H7 (cell line): ENCODE data around the gene SRSF7. TPM values are rescaled to one million over a fixed set of nuclear protein-coding genes. Genes with fewer than 3 reads are reported as not detected.
"Not testable (repeated sequence)": the region's sequence is repeated elsewhere in the genome, so short reads cannot be mapped to it uniquely, and the experiment has no call there.

Experiments
- DNase-seq: peaks from one replicate; pipeline ENCODE4 v3.0.0; 2012
- H3K27me3 ChIP-seq: 2 replicates; pipeline ENCODE4 v1.6.0; 2011; ENCODE audit warnings: mild to moderate bottlenecking, low read length; ENCODE audit not compliant: control insufficient read depth, insufficient read depth
- H3K36me3 ChIP-seq: replicated peaks from 2 replicates; pipeline ENCODE4 v1.5.1; 2011; ENCODE audit warnings: low read length; ENCODE audit not compliant: control insufficient read depth, insufficient read depth
- H3K4me3 ChIP-seq: 2 replicates; pipeline ENCODE4 v1.5.1; 2011; ENCODE audit warnings: low read depth, mild to moderate bottlenecking, control low read depth, low read length, moderate library complexity; ENCODE audit not compliant: insufficient read depth
- total RNA-seq: library from RNA; depleted of rRNA; stranded (reverse); fragments of >200 nt; shearing (Covaris generic); gene quantifications from 2 replicates; pipeline ENCODE4 v1.2.3, GENCODE V29; 2014

Gene SRSF7
- total RNA-seq, 1 experiment from 2014 or later = 206 TPM

GRCh38 chr2:38731684-38732221, 19.4 kb downstream of the SRSF7 start:
- Histone ChIP-seq H3K27me3 (no peaks in the 10 kb centered on the region), H3K4me3 (no peak overlapping the region), H3K36me3 (peaks cover 2% of the 10 kb centered on the region; the same call in 1 of the 2 replicates)
- no peak for DNase-seq

- no peak for DNase-seq
- no peaks in the 10 kb centered on the region for H3K27me3 ChIP-seq
- H3K36me3 ChIP-seq = peaks cover 2% of the 10 kb centered on the region; the same call in 1 of the 2 replicates
- no peak overlapping the region for H3K4me3 ChIP-seq
Observed at GRCh38 chr2:38731090-38731489, 20.1 kb downstream of the SRSF7 start.

GRCh38 chr2:38728694-38729093, 22.5 kb downstream of the SRSF7 start:
- peaks cover 2% of the 10 kb centered on the region; the same call in 1 of the 2 replicates for H3K36me3 ChIP-seq

GRCh38 chr2:38727661-38728060, 23.5 kb downstream of the SRSF7 start:
- no peak for DNase-seq
- H3K27me3 ChIP-seq = no peaks in the 10 kb centered on the region
- peaks cover 2% of the 10 kb centered on the region; the same call in 1 of the 2 replicates for H3K36me3 ChIP-seq
- H3K4me3 ChIP-seq = no peak overlapping the region

More at GRCh38 chr2:38728694-38729093, 22.5 kb downstream of the SRSF7 start:
- no peak overlapping the region for H3K4me3 ChIP-seq
- no peak for DNase-seq
- H3K27me3 ChIP-seq = no peaks in the 10 kb centered on the region

GRCh38 chr2:38723173-38723572, 28.0 kb downstream of the SRSF7 start:
- no peak for DNase-seq
- Histone ChIP-seq H3K4me3 (no peak overlapping the region), H3K36me3 (no peaks in the 10 kb centered on the region), H3K27me3 (no peaks in the 10 kb centered on the region)

- DNase-seq = no peak
- H3K36me3 ChIP-seq = no peaks in the 10 kb centered on the region
- no peaks in the 10 kb centered on the region for H3K27me3 ChIP-seq
- no peak overlapping the region for H3K4me3 ChIP-seq
Observed at GRCh38 chr2:38722271-38723061, 28.7 kb downstream of the SRSF7 start.

GRCh38 chr2:38720613-38721241, 30.4 kb downstream of the SRSF7 start:
- DNase-seq = no peak
- Histone ChIP-seq H3K4me3 (no peak overlapping the region), H3K36me3 (no peaks in the 10 kb centered on the region), H3K27me3 (no peaks in the 10 kb centered on the region)

GRCh38 chr2:38719706-38720105, 31.5 kb downstream of the SRSF7 start:
- DNase-seq = no peak
- Histone ChIP-seq H3K27me3 (no peaks in the 10 kb centered on the region), H3K4me3 (no peak overlapping the region), H3K36me3 (no peaks in the 10 kb centered on the region)

- Histone ChIP-seq H3K4me3 (no peak overlapping the region), H3K27me3 (no peaks in the 10 kb centered on the region), H3K36me3 (no peaks in the 10 kb centered on the region)
- DNase-seq = no peak
Observed at GRCh38 chr2:38718601-38719000, 32.6 kb downstream of the SRSF7 start.

- Histone ChIP-seq H3K27me3 (no peaks in the 10 kb centered on the region), H3K4me3 (no peak overlapping the region), H3K36me3 (no peaks in the 10 kb centered on the region)
- no peak for DNase-seq
Observed at GRCh38 chr2:38716185-38716584, 35.0 kb downstream of the SRSF7 start.

GRCh38 chr2:38714941-38715340, 36.2 kb downstream of the SRSF7 start:
- H3K4me3 ChIP-seq, H3K36me3 ChIP-seq, DNase-seq, H3K27me3 ChIP-seq: not testable (repeated sequence)

GRCh38 chr2:38713338-38713737, 37.8 kb downstream of the SRSF7 start:
- DNase-seq = no peak
- Histone ChIP-seq H3K27me3 (no peaks in the 10 kb centered on the region), H3K4me3 (no peak overlapping the region), H3K36me3 (no peaks in the 10 kb centered on the region)

GRCh38 chr2:38712871-38713270, 38.3 kb downstream of the SRSF7 start:
- Histone ChIP-seq H3K4me3 (no peak overlapping the region), H3K27me3 (no peaks in the 10 kb centered on the region), H3K36me3 (no peaks in the 10 kb centered on the region)
- no peak for DNase-seq

- DNase-seq = no peak
- H3K4me3 ChIP-seq = no peak overlapping the region
Observed at GRCh38 chr2:38712413-38712812, 38.7 kb downstream of the SRSF7 start.

GRCh38 chr2:38711558-38711957, 39.6 kb downstream of the SRSF7 start:
- no peaks in the 10 kb centered on the region for H3K36me3 ChIP-seq
- no peaks in the 10 kb centered on the region for H3K27me3 ChIP-seq
- H3K4me3 ChIP-seq = no peak overlapping the region
- DNase-seq = no peak

More at GRCh38 chr2:38712413-38712812, 38.7 kb downstream of the SRSF7 start:
- Histone ChIP-seq H3K27me3 (no peaks in the 10 kb centered on the region), H3K36me3 (no peaks in the 10 kb centered on the region)
